Trophoblast cell (in vitro differentiated cells and primary cell): ENCODE measurements around the gene IRX2.

Source experiments
- DNase-seq, 2 donors: peaks; one replicate each; pipeline ENCODE4 v3.0.0-alpha.2; 2016
- H2AFZ ChIP-seq: 2 replicates; pipeline ENCODE4 v1.6.1; 2013; ENCODE audit warnings: low read length, moderate library complexity, mild to moderate bottlenecking; ENCODE audit not compliant: insufficient read depth, poor library complexity
- H2AK5ac ChIP-seq: 2 replicates; pipeline ENCODE4 v1.6.1; 2013; ENCODE audit warnings: mild to moderate bottlenecking, low read length
- H2BK120ac ChIP-seq: 2 replicates; pipeline ENCODE4 v1.6.1; 2013; ENCODE audit warnings: low read length, mild to moderate bottlenecking, moderate library complexity; ENCODE audit not compliant: insufficient read depth, poor library complexity
- H2BK12ac ChIP-seq: 2 replicates; pipeline ENCODE4 v1.6.1; 2013; ENCODE audit warnings: mild to moderate bottlenecking, low read length, moderate library complexity
- H2BK5ac ChIP-seq: 2 replicates; pipeline ENCODE4 v1.6.1; 2013; ENCODE audit warnings: low read length, low read depth, moderate library complexity, mild to moderate bottlenecking; ENCODE audit not compliant: poor library complexity
- H3K14ac ChIP-seq: 2 replicates; pipeline ENCODE4 v1.6.1; 2013; ENCODE audit warnings: mild to moderate bottlenecking, low read length
- H3K18ac ChIP-seq: 2 replicates; pipeline ENCODE4 v1.6.1; 2013; ENCODE audit warnings: mild to moderate bottlenecking, low read length
- H3K23ac ChIP-seq: 2 replicates; pipeline ENCODE4 v1.6.1; 2013; ENCODE audit warnings: low read length
- H3K27ac ChIP-seq: 2 replicates; pipeline ENCODE4 v1.5.1; 2013; ENCODE audit warnings: low read depth, mild to moderate bottlenecking, inconsistent platforms, low read length, moderate library complexity
- H3K27me3 ChIP-seq: 2 replicates; pipeline ENCODE4 v1.6.1; 2013; ENCODE audit warnings: inconsistent platforms, mild to moderate bottlenecking, low read length, moderate library complexity; ENCODE audit not compliant: insufficient read depth
- H3K36me3 ChIP-seq, 2 experiments: 1 replicate in 1 of 2; 2 replicates in 1 of 2; pipeline ENCODE4 v1.6.1; 2013; ENCODE audit warnings: low read length in 2 of 2, mild to moderate bottlenecking in 2 of 2, moderate library complexity in 1 of 2; ENCODE audit not compliant: insufficient read depth in 2 of 2, control insufficient read depth in 1 of 2
- H3K4ac ChIP-seq: 2 replicates; pipeline ENCODE4 v1.6.1; 2013; ENCODE audit warnings: low read depth, mild to moderate bottlenecking, low read length, moderate library complexity
- H3K4me1 ChIP-seq, 2 experiments: 1 replicate in 1 of 2; 2 replicates in 1 of 2; pipeline ENCODE4 v1.6.1; 2013; ENCODE audit warnings: low read length in 2 of 2, mild to moderate bottlenecking in 2 of 2, moderate library complexity in 1 of 2; ENCODE audit not compliant: insufficient read depth in 2 of 2, control insufficient read depth in 1 of 2
- H3K4me2 ChIP-seq: 2 replicates; pipeline ENCODE4 v1.6.1; 2013; ENCODE audit warnings: inconsistent platforms, mild to moderate bottlenecking, low read length, moderate library complexity
- H3K4me3 ChIP-seq: 2 replicates; pipeline ENCODE4 v1.5.1; 2013; ENCODE audit warnings: mild to moderate bottlenecking, low read depth, low read length, inconsistent platforms
- H3K79me1 ChIP-seq: one replicate; pipeline ENCODE4 v1.6.1; 2013; ENCODE audit warnings: low read length
- H3K79me2 ChIP-seq: 2 replicates; pipeline ENCODE4 v1.6.1; 2013; ENCODE audit warnings: low read length, mild to moderate bottlenecking; ENCODE audit not compliant: control insufficient read depth, insufficient read depth, poor library complexity
- H3K9ac ChIP-seq: 2 replicates; pipeline ENCODE4 v1.6.1; 2013; ENCODE audit warnings: mild to moderate bottlenecking, low read length
- H3K9me3 ChIP-seq: 2 replicates; pipeline ENCODE4 v1.6.1; 2013; ENCODE audit warnings: low read depth, mild to moderate bottlenecking, control low read depth, inconsistent platforms, low read length; ENCODE audit not compliant: insufficient read depth
- H4K12ac ChIP-seq: 2 replicates; pipeline ENCODE4 v1.6.1; 2013; ENCODE audit warnings: low read depth, mild to moderate bottlenecking, low read length, moderate library complexity
- H4K8ac ChIP-seq: 2 replicates; pipeline ENCODE4 v1.6.1; 2013; ENCODE audit warnings: low read depth, mild to moderate bottlenecking, low read length, moderate library complexity
- H4K91ac ChIP-seq: one replicate; pipeline ENCODE4 v1.6.1; 2013; ENCODE audit warnings: low read depth, mild to moderate bottlenecking, low read length, moderate library complexity
- WGBS: extraction: QIAGEN DNeasy Blood & Tissue Kit; methylation state at CpG from one replicate; pipeline ENCODE4 v1.1.7; 2013; ENCODE audit warnings: missing lambda C conversion rate; ENCODE audit not compliant: insufficient read length, insufficient coverage; ENCODE audit errors: extremely low coverage; 5-methylcytosine and 5-hydroxymethylcytosine counted together

Gene IRX2

DNA sequence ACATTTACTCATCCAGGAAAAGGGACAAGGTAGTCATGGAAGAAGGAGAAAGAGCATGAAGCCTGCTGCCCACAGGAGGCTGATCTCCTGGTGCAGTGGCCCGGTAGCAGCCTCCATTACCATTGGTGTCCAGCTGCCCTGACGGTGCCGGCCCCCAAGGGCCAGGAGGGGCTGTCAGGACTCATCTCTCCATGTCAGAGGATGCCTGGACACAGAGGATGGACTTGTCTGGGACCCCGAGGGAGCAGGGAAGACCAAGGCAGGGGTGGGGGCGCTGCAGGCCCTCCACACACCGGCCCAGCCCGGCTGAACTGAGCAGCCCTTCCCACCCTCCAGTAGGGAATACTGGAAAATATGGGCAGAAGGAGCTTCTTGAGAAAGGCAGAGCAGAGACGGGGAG is 52.2 kb downstream of the IRX2 start:
- no peak overlapping the region for H2BK5ac ChIP-seq
- H3K27me3 ChIP-seq: no peaks in the 10 kb centered on the region
- no peak overlapping the region for H2AFZ ChIP-seq
- H2BK12ac ChIP-seq: no peak overlapping the region
- no peak overlapping the region for H4K91ac ChIP-seq
- no peak overlapping the region for H3K4ac ChIP-seq
- no peaks in the 10 kb centered on the region for H3K36me3 ChIP-seq
- H3K4me1 ChIP-seq: peaks cover 5 to 7% of the 10 kb centered on the region in 2 experiments
- no peak overlapping the region for H4K8ac ChIP-seq
- no peak overlapping the region for H3K4me3 ChIP-seq
- H2BK120ac ChIP-seq: no peak overlapping the region
- no peak overlapping the region for H3K9ac ChIP-seq
- no peak overlapping the region for H3K27ac ChIP-seq
- no peak overlapping the region for H4K12ac ChIP-seq
- H3K79me2 ChIP-seq: no peaks in the 10 kb centered on the region
- H3K18ac ChIP-seq: no peak overlapping the region
- no peak overlapping the region for H3K4me2 ChIP-seq
- H3K79me1 ChIP-seq: peaks cover 2% of the 10 kb centered on the region
- WGBS: no CpG with 5 or more reads among the region's 8 CpGs
- no peak overlapping the region for H2AK5ac ChIP-seq
- H3K23ac ChIP-seq: no peak overlapping the region
- no peak for DNase-seq
- H3K9me3 ChIP-seq: peaks cover 5% of the 10 kb centered on the region
- no peak overlapping the region for H3K14ac ChIP-seq

DNA sequence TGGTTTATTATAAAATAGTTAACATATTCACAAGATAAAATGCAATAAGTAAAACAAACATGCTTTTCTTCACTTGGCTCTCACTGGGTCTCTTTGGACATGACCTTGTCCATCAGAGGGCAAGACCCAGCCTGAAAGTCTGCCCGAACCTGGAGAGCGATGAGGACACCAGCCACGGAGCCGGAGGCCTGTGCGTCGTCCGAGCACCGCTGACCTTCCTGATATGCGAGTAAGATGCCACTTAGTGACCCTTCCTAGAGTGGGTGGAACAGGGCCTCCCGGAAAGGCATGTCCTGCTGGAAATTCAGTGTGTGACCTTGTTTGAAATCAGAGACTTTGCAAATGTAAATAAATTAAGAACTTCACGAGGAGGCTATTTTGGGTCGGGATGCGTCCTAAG is 52.9 kb downstream of the IRX2 start:
- Histone ChIP-seq H2BK120ac (no peak overlapping the region), H3K79me1 (peaks cover 2% of the 10 kb centered on the region), H3K4me2 (no peak overlapping the region), H2BK5ac (no peak overlapping the region), H2AFZ (no peak overlapping the region), H3K4me1 (peaks cover 5 to 7% of the 10 kb centered on the region in 2 experiments), H3K9me3 (peaks cover 5% of the 10 kb centered on the region), H3K27me3 (no peaks in the 10 kb centered on the region), H3K18ac (no peak overlapping the region), H3K9ac (no peak overlapping the region), H2BK12ac (no peak overlapping the region), H3K23ac (no peak overlapping the region), H3K14ac (no peak overlapping the region), H3K4ac (no peak overlapping the region), H3K36me3 (no peaks in the 10 kb centered on the region), H3K4me3 (no peak overlapping the region), H4K12ac (no peak overlapping the region), H4K8ac (no peak overlapping the region), H3K27ac (no peak overlapping the region), H2AK5ac (no peak overlapping the region), H4K91ac (no peak overlapping the region), H3K79me2 (no peaks in the 10 kb centered on the region)
- no CpG with 5 or more reads among the region's 13 CpGs for WGBS
- DNase-seq: peak in 1 of 2 donors; percentile 21

DNA sequence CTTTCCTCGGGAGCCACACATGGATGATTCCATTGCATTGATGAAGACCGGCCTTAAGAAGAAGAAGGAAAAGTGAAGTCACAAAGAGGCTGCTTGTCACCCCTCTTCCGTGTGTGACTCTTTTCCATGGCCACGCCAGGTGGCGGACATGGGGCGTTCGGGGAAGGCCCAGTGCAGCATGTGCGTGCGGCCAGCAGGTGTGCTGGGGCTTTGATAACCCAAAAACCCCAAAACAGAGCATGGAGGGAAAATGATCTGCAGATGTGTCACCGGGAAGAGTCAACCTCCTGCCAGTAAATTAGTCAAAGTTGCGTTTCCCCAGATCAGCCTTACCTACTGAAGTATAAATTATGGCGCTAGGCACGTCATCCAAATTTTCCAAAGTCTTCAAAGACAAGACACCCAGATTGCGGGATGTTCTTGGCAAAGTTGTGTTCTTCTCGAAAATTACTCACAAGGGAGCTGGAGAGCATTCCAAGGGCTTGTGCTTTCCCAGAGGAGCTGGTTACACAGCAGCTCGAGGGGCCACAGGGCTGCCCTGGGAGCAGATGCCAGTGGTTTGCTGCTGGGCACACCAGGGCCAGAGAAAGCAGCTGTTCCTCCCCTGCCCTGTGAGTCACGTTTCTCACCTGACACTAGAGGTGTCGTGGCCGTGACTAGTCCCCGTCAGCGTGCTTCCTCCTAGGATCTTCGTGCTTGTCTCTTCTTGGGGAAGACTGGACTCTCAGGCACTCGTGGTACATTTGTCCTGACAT is 53.9 kb downstream of the IRX2 start:
- Histone ChIP-seq H2BK5ac (no peak overlapping the region), H3K79me1 (peaks cover 2% of the 10 kb centered on the region), H3K27ac (no peak overlapping the region), H3K4me3 (no peak overlapping the region), H3K4ac (no peak overlapping the region), H3K18ac (no peak overlapping the region), H2BK120ac (no peak overlapping the region), H4K91ac (no peak overlapping the region), H3K4me2 (no peak overlapping the region), H3K27me3 (no peaks in the 10 kb centered on the region), H4K8ac (peak overlapping the region; percentile 39), H3K4me1 (peaks cover 5 to 7% of the 10 kb centered on the region in 2 experiments), H3K23ac (no peak overlapping the region), H2BK12ac (peak overlapping the region; percentile 28), H3K9me3 (peaks cover 5% of the 10 kb centered on the region), H3K9ac (no peak overlapping the region), H2AFZ (peak overlapping the region; percentile 35), H3K14ac (peak overlapping the region; percentile 49), H3K36me3 (no peaks in the 10 kb centered on the region), H3K79me2 (no peaks in the 10 kb centered on the region), H4K12ac (no peak overlapping the region), H2AK5ac (no peak overlapping the region)
- peak; percentile 92 to 93 for DNase-seq
- WGBS: no CpG with 5 or more reads among the region's 23 CpGs

DNA sequence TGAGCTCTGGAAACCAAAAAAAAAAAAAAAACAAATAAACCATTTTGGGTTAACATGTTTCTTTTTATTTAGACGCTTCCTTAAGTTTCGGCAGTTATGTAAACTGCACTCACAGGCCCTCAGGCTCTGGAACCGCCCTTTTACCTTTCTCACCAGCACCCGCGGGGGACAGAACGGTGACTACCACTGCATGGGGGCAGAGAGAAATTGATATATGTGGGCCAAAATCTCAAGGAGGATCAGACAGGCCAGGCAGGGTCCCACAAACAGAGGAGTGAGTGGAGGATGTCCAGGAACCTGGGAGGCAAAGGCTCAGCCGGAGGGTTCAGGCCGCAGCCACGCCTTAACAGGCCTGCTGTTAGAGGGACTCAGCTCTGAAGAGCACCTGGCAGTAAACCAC is 54.4 kb downstream of the IRX2 start:
- Histone ChIP-seq H3K9ac (no peak overlapping the region), H2AK5ac (no peak overlapping the region), H3K23ac (no peak overlapping the region), H3K9me3 (peaks cover 5% of the 10 kb centered on the region), H2AFZ (no peak overlapping the region), H3K27me3 (no peaks in the 10 kb centered on the region), H3K4me2 (no peak overlapping the region), H3K18ac (no peak overlapping the region), H3K27ac (no peak overlapping the region), H3K4me3 (no peak overlapping the region), H4K12ac (no peak overlapping the region), H2BK12ac (no peak overlapping the region), H3K4me1 (peaks cover 5 to 7% of the 10 kb centered on the region in 2 experiments), H4K91ac (no peak overlapping the region), H3K36me3 (no peaks in the 10 kb centered on the region), H3K4ac (no peak overlapping the region), H3K79me1 (peaks cover 2% of the 10 kb centered on the region), H4K8ac (no peak overlapping the region), H2BK5ac (no peak overlapping the region), H2BK120ac (no peak overlapping the region), H3K14ac (no peak overlapping the region), H3K79me2 (no peaks in the 10 kb centered on the region)
- WGBS: no CpG with 5 or more reads among the region's 9 CpGs
- peak; percentile 53 to 66 for DNase-seq
